Thyroid gland (tissue), 4 donors: ENCODE measurements around the gene RAPGEF1.

ENCODE experiments used
- POLR2A ChIP-seq, 2 donors: fragments of 450-650 bp; IDR thresholded peaks; one replicate each; pipeline ENCODE4 v1.6.1; 2017; ENCODE audit warnings: antibody characterized with exemption in 2 of 2, mild to moderate bottlenecking in 2 of 2, moderate library complexity in 1 of 2
- TF ChIP-seq, protein P1 (sequence below), 6 experiments: fragments of 200-600 bp in 3 of 6; fragments of 450-650 bp in 3 of 6; sonication (generic) in 3 of 6; IDR thresholded peaks; one replicate each; pipeline ENCODE4 v1.5.1; 2016 to 2019; ENCODE audit warnings: antibody characterized with exemption in 6 of 6, mild to moderate bottlenecking in 2 of 6, inconsistent platforms in 1 of 6, moderate library complexity in 1 of 6

DNA sequence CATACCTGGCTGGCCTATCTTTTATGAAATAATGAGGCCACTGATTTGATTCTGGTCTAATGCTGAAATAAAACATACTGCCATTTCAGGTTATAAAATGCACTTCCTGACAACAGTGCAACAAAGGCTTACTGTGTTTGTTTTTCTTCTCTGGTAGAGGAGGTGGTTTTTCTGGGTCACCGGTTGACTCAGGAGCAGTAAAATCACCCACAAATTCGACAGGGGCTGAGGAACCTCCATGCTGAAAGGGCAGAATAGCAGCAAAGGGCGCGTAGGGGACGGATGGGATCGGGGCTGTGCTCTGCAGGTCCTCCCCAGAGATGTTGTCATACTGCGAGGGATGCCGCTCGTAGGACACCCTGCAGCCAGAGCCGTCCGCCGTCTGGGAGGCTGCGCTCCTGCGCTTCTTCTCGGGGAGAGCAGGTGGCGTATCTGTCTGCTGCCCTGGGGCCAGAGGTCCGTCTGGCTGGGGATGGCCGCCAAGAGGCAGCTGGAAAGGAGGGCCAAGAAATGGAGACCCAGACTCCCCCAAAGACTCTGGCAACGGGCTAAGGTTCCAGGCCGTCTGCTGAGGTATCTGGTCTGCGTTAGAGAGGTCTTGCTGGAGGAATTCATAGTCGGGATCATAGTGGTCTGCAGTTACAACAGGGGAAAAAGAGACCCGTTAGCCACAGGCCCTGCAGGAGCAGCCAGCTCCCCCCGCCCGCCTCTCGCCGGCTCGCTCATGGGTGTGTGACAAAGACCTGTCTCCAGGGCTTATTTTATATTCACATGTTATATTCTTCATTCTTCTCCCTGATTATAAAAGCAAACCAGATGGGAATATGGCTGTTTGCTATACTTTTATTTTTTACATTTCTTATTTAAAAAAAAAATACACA is 113.8 kb downstream of the RAPGEF1 start:
- TF ChIP-seq POLR2A (IDR thresholded peaks at IDR 0.05), result no peak
- TF ChIP-seq, protein P1, sequence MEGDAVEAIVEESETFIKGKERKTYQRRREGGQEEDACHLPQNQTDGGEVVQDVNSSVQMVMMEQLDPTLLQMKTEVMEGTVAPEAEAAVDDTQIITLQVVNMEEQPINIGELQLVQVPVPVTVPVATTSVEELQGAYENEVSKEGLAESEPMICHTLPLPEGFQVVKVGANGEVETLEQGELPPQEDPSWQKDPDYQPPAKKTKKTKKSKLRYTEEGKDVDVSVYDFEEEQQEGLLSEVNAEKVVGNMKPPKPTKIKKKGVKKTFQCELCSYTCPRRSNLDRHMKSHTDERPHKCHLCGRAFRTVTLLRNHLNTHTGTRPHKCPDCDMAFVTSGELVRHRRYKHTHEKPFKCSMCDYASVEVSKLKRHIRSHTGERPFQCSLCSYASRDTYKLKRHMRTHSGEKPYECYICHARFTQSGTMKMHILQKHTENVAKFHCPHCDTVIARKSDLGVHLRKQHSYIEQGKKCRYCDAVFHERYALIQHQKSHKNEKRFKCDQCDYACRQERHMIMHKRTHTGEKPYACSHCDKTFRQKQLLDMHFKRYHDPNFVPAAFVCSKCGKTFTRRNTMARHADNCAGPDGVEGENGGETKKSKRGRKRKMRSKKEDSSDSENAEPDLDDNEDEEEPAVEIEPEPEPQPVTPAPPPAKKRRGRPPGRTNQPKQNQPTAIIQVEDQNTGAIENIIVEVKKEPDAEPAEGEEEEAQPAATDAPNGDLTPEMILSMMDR (IDR thresholded peaks at IDR 0.05), result no peak
